Dendritic cell treated with granulocyte-macrophage colony-stimulating factor and Interleukin-4, amounts not matched to agents 40 ng/mL and 50 ng/mL, for 4 days (primary cell): ENCODE results near the gene ZNF302.

Experiments
- H3K27ac Mint-ChIP-seq: one replicate; pipeline ENCODE4 v1.8.0; 2022; ENCODE audit warnings: mild to moderate bottlenecking, mixed read lengths
- H3K27me3 Mint-ChIP-seq: one replicate; pipeline ENCODE4 v1.8.0; 2022; ENCODE audit warnings: mild to moderate bottlenecking, mixed read lengths
- H3K36me3 Mint-ChIP-seq: one replicate; pipeline ENCODE4 v1.8.0; 2022; ENCODE audit warnings: low read depth, mixed read lengths
- H3K4me1 Mint-ChIP-seq: one replicate; pipeline ENCODE4 v1.8.0; 2022; ENCODE audit warnings: low read depth, mixed read lengths
- H3K4me3 Mint-ChIP-seq: one replicate; pipeline ENCODE4 v1.8.0; 2022; ENCODE audit warnings: mild to moderate bottlenecking, moderate library complexity, mixed read lengths
- H3K9me3 Mint-ChIP-seq: one replicate; pipeline ENCODE4 v1.8.0; 2022; ENCODE audit warnings: mixed read lengths
- intact Hi-C: fragments of 100-400 bp; cut with micrococcal nuclease; formaldehyde crosslinking; loops from one replicate; pipeline ENCODE4 v1.15.0; 2022

ZNF302 gene

DNA sequence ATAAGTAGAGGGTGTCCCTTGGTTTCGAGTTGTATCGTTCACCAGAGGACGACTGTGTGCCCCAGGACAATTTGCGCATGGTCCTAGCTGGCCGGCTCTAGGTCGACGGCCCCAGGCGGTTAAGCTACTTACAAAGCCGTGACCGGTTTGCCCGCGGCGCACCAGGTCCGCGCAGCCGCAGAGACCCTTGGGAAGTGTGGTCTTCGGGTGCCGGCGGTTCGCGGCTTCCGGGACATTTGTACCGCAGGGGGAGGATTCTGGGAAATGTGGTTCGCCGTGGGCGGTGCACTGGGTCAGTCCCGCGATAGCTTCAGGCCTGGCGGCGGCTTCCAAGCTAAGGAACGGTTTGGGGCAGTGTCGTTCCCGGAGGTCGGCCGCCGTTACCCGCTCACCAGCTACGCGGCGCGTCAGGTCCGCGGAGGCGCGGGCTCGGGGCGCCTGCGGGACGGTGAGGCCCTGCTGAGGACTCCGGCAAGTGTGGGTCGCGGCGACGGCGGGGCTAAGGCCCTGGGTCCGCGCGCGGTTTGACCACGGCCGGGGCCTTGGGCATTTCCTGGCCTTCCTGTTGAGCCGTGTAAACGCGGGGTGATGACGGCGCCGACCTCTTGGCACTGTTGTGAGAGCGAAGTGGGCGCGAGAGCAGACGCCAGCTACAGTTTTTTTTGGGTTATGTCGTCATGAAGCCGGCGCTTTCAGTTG, at the start of gene ZNF302:
ZNF302 (plus strand) TSS at position 293 of the 699 bp plus-strand sequence. CDS start 1,127 bp downstream, outside the sequence.
- intact Hi-C loops = loop anchor here (1.0 kb wide), 1 partner anchor 57 kb away; the partner anchor contains the start of gene ZNF181
- Mint-ChIP-seq H3K4me3 (peak within 1 kb of the TSS; percentile 92), H3K36me3 (peaks cover 65% of the 10 kb centered on the region), H3K27ac (peak within 1 kb of the TSS; percentile 100), H3K27me3 (peaks cover 29% of the 10 kb centered on the region), H3K4me1 (peaks cover 12% of the 10 kb centered on the region), H3K9me3 (peaks cover 80% of the 10 kb centered on the region)

GRCh38 chr19:34633802-34634201, 43.7 kb upstream of the ZNF302 start:
- H3K27ac Mint-ChIP-seq = no peak overlapping the region
- H3K36me3 Mint-ChIP-seq = no peaks in the 10 kb centered on the region
- H3K9me3 Mint-ChIP-seq = peaks cover 16% of the 10 kb centered on the region
- H3K4me1 Mint-ChIP-seq = no peaks in the 10 kb centered on the region
- intact Hi-C loops = no loop called here
- H3K27me3 Mint-ChIP-seq = no peaks in the 10 kb centered on the region
- H3K4me3 Mint-ChIP-seq = no peak overlapping the region

DNA sequence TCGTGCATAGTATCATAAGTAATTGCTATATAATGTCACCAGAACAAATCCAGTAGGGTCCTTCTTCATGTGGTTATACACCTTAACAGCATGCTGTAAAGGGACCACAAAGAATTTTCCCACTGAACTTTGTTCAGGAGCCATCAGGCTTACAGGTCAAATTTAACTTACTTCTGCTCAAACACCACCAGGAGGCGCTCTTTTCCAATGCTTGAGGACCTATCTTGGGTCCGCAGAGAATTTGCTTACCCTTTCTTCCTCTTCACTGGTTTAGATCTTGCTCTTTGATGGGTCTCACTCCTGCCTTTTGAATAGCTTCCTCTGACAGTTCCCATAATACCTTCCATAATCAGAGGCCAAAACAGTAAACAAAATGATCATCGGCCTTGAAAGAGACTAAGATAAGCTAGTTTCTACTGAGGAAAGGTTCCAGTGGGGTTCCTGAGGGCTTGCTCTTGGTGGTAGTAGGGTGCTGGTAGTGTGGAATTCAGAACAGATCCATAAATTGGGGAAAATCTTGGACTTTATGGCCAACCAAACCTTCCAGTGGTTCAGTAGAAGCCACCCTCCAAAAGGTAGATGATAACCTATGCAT, 37.9 kb upstream of the ZNF302 start:
- Mint-ChIP-seq H3K27ac (no peak overlapping the region), H3K4me3 (no peak overlapping the region), H3K36me3 (no peaks in the 10 kb centered on the region), H3K4me1 (no peaks in the 10 kb centered on the region), H3K27me3 (no peaks in the 10 kb centered on the region), H3K9me3 (peaks cover 10% of the 10 kb centered on the region)
- intact Hi-C loops = loop anchor here (1.0 kb wide), 1 partner anchor 73 kb away; no protein-coding TSS in a partner anchor

DNA sequence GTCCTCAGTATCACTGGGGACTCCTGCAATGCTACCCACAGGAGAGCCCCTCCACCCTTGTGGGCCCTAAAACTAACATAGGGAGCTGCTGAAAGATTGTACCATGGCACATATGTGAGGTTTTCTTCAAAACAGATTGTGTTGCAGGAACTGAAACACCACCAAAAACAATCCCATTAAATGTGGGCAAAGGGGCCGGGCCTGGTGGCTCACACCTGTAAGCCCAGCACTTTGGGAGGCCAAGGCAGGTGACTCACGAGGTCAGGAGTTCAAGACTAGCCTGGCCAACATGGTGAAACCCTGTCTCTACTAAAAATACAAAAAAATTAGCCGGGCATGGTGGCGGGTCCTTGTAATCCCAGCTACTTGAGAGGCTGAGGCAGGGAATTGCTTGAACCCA, 35.2 kb upstream of the ZNF302 start:
- intact Hi-C loops = no loop called here
- Mint-ChIP-seq H3K9me3 (no peaks in the 10 kb centered on the region), H3K27me3 (no peaks in the 10 kb centered on the region), H3K36me3 (no peaks in the 10 kb centered on the region), H3K27ac (no peak overlapping the region), H3K4me1 (no peaks in the 10 kb centered on the region), H3K4me3 (no peak overlapping the region)

- intact Hi-C loops = no loop called here
- no peak overlapping the region for H3K27ac Mint-ChIP-seq
- H3K36me3 Mint-ChIP-seq = no peaks in the 10 kb centered on the region
- H3K9me3 Mint-ChIP-seq = no peaks in the 10 kb centered on the region
- no peak overlapping the region for H3K4me3 Mint-ChIP-seq
- H3K27me3 Mint-ChIP-seq = no peaks in the 10 kb centered on the region
- no peaks in the 10 kb centered on the region for H3K4me1 Mint-ChIP-seq
Observed at GRCh38 chr19:34644991-34645461, 32.5 kb upstream of the ZNF302 start.

- Mint-ChIP-seq H3K4me3 (no peak overlapping the region), H3K4me1 (no peaks in the 10 kb centered on the region), H3K27me3 (no peaks in the 10 kb centered on the region), H3K27ac (no peak overlapping the region), H3K9me3 (peaks cover 4% of the 10 kb centered on the region), H3K36me3 (no peaks in the 10 kb centered on the region)
- intact Hi-C loops = no loop called here
Observed at GRCh38 chr19:34645551-34645950, 31.9 kb upstream of the ZNF302 start.

DNA sequence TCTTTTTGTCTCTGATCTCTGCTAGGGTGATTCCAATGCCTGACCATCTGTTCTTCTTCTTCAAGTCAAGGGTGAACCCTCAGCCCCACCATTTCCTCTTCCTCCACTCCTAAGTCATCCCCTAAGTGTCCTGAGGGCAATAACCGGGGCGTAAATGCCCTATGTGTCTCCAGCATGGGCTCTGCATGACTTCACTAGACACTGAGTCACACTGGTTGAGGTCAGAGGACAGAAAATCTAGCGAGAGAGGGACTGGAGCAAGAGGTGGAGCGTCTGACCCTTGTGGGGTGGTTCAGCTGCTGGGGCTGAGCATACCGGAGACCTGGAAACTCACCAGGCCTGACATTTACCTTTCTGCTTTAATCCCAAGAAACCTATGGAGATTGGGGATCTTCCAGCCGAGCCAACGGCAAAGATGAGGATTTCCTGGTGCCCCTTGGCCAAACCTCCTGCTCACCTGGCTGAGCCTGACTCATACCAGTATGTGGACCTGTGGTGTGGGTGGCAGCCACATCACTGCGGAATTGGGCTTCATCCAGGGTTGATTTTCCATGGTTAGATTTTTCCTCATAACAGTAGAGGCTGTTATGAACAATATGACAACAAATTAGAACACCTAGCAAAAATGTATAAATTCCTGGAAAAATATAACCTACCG, 27.5 kb upstream of the ZNF302 start:
- Mint-ChIP-seq H3K4me1 (no peaks in the 10 kb centered on the region), H3K27ac (no peak overlapping the region), H3K4me3 (no peak overlapping the region), H3K36me3 (no peaks in the 10 kb centered on the region), H3K9me3 (peaks cover 42% of the 10 kb centered on the region), H3K27me3 (no peaks in the 10 kb centered on the region)
- intact Hi-C loops = no loop called here

DNA sequence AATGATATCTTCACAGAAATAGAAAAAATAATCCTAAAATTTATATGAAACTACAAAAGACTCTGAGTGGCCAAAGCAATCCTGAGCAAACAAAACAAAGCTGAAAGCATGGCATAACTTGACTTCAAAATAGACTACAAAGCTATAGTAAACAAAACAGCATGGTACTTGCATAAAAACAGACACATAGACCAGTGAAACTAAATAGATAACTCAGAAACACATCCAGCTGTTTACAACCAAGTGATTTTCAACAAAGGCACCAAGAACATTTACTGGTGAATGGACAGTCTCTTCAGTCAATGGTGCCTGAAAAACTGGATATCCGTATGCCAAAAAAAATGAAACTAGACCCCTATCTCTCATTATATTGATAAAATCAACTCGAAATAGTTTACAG, 25.7 kb upstream of the ZNF302 start:
- Mint-ChIP-seq H3K4me3 (no peak overlapping the region), H3K4me1 (no peaks in the 10 kb centered on the region), H3K27ac (no peak overlapping the region), H3K36me3 (no peaks in the 10 kb centered on the region), H3K9me3 (peaks cover 52% of the 10 kb centered on the region), H3K27me3 (no peaks in the 10 kb centered on the region)
- intact Hi-C loops = no loop called here

- intact Hi-C loops = no loop called here
Observed at GRCh38 chr19:34654796-34655195, 22.7 kb upstream of the ZNF302 start.

DNA sequence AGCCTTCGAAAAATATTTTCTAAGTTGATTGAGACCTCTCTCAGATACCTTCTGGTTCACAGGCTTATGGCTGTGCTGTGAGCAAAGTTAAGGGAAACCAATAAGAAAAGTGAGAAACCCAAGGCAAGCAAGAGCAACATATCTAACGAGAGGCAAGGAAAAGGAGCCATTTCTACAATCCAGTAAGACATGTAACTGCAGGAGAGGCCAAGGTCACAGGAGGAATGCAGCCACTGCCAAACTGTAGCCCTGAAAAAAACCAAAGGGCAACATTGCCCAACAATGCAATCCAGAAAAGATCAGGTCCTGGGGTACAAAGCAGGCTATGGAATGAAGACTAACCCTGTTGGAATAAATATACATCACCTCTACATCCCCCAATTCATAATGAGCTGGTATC, 21.8 kb upstream of the ZNF302 start:
- Mint-ChIP-seq H3K27me3 (no peaks in the 10 kb centered on the region), H3K27ac (no peak overlapping the region), H3K4me3 (no peak overlapping the region), H3K4me1 (no peaks in the 10 kb centered on the region), H3K36me3 (no peaks in the 10 kb centered on the region), H3K9me3 (peaks cover 71% of the 10 kb centered on the region)
- intact Hi-C loops = no loop called here

More at GRCh38 chr19:34654796-34655195, 22.7 kb upstream of the ZNF302 start:
- Mint-ChIP-seq H3K27me3 (no peaks in the 10 kb centered on the region), H3K4me3 (no peak overlapping the region), H3K27ac (no peak overlapping the region), H3K9me3 (peaks cover 76% of the 10 kb centered on the region), H3K36me3 (no peaks in the 10 kb centered on the region), H3K4me1 (no peaks in the 10 kb centered on the region)

GRCh38 chr19:34661357-34661756, 16.1 kb upstream of the ZNF302 start:
- H3K36me3 Mint-ChIP-seq = no peaks in the 10 kb centered on the region
- H3K4me1 Mint-ChIP-seq = no peaks in the 10 kb centered on the region
- peaks cover 24% of the 10 kb centered on the region for H3K9me3 Mint-ChIP-seq
- no peak overlapping the region for H3K27ac Mint-ChIP-seq
- intact Hi-C loops = no loop called here
- no peak overlapping the region for H3K4me3 Mint-ChIP-seq
- no peaks in the 10 kb centered on the region for H3K27me3 Mint-ChIP-seq

- Mint-ChIP-seq H3K27me3 (no peaks in the 10 kb centered on the region), H3K27ac (no peak overlapping the region), H3K36me3 (no peaks in the 10 kb centered on the region), H3K4me1 (no peaks in the 10 kb centered on the region), H3K9me3 (peaks cover 12% of the 10 kb centered on the region), H3K4me3 (no peak overlapping the region)
- intact Hi-C loops = no loop called here
Observed at GRCh38 chr19:34662919-34663318, 14.6 kb upstream of the ZNF302 start.

DNA sequence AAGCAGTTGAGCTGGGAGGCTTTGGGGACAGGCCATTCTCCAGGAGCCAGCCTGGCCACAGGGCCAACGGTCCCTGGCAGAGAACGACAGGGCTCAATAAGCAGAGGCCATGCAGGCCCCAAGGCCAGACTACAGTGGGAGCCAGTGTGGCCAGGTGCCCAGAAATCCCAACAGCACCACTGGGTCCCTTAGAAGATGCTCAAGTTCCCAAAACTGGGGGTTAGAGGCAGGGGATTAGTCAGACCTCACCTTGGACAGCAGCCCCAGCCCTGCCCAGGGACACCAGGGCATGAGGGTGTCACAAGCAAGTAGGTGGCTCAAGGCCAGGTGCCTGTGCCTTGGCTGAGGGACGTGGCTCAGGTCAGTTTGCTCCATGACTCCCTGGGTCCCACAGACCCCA, 13.3 kb upstream of the ZNF302 start:
- intact Hi-C loops = no loop called here
- Mint-ChIP-seq H3K27me3 (no peaks in the 10 kb centered on the region), H3K27ac (no peak overlapping the region)

DNA sequence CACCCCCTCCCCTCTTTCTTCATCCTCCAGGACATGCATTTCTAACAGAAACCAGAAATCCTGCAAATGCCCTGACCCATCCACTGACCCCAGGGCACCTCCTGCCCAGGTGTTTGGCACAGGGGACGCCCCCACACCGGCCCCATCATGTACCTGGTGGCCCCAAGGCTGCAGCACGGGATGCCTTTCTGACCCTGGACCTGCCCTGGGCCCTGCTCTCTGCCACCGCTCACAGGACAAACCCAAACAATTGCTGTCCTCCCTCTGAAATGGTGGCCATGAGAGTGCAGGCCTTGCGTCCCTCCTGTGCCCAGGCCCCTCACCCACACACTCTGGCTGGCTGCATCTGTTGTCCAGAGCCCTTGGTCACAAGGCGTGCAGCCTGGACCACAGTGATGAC, 12.6 kb upstream of the ZNF302 start:
- Mint-ChIP-seq H3K4me1 (no peaks in the 10 kb centered on the region), H3K27me3 (no peaks in the 10 kb centered on the region), H3K36me3 (no peaks in the 10 kb centered on the region), H3K9me3 (no peaks in the 10 kb centered on the region), H3K27ac (no peak overlapping the region), H3K4me3 (no peak overlapping the region)
- intact Hi-C loops = no loop called here

More for the DNA sequence above, 13.3 kb upstream of the ZNF302 start:
- H3K4me1 Mint-ChIP-seq = no peaks in the 10 kb centered on the region
- H3K36me3 Mint-ChIP-seq = no peaks in the 10 kb centered on the region
- no peak overlapping the region for H3K4me3 Mint-ChIP-seq
- H3K9me3 Mint-ChIP-seq = no peaks in the 10 kb centered on the region
